ENCODE measurements around the gene OR2J2.

GRCh38 chr6:29130644-29131043, 40.1 kb upstream of the OR2J2 start:
- no peak for TF ChIP-seq EGR1 (IDR thresholded peaks at IDR 0.05; ENCODE audit: low read depth)
- TF ChIP-seq ZFX (IDR thresholded peaks at IDR 0.05) = no peak
- TF ChIP-seq ELF1 (IDR thresholded peaks at IDR 0.05; ENCODE audit: borderline replicate concordance, low read depth) = no peak
- TF ChIP-seq CTCF (IDR thresholded peaks at IDR 0.05 in 2 of 3, conservative IDR thresholded peaks at IDR 0.05 in 1 of 3; ENCODE audit: borderline replicate concordance in 1 of 3, insufficient read depth in 1 of 3, low read depth in 2 of 3, low read length in 2 of 3) = no peak
- TF ChIP-seq JUND (IDR thresholded peaks at IDR 0.05) = no peak
- TF ChIP-seq FOSL1 (IDR thresholded peaks at IDR 0.05; ENCODE audit: low read depth) = no peak
- TF ChIP-seq POLR2AphosphoS5 (IDR thresholded peaks at IDR 0.05; ENCODE audit: low read depth, low read length) = no peak
- no peak for TF ChIP-seq POLR2A (IDR thresholded peaks at IDR 0.05; ENCODE audit: borderline replicate concordance, extremely low read depth, insufficient read depth, insufficient read length)
- no peak for TF ChIP-seq EZH2phosphoT487 (IDR thresholded peaks at IDR 0.05; ENCODE audit: borderline replicate concordance)
- no peak for TF ChIP-seq ATF3 (IDR thresholded peaks at IDR 0.05)
- no peak for TF ChIP-seq ZNF274 (IDR thresholded peaks at IDR 0.05; ENCODE audit: low read depth, low read length)
- TF ChIP-seq SP1 (IDR thresholded peaks at IDR 0.05; ENCODE audit: low read depth) = no peak

Measured in HCT116 (cell line).